Mesothelial cell of epicardium (in vitro differentiated cells): ENCODE measurements around the gene NAV2. TPM values are rescaled to one million over a fixed set of nuclear protein-coding genes. Genes with fewer than 3 reads are reported as not detected.

Experiments used
- DNase-seq, 2 experiments: peaks; one replicate each; pipeline ENCODE4 v3.0.0; 2021; ENCODE audit warnings: low spot score in 2 of 2; ENCODE audit not compliant: unreplicated experiment in 2 of 2
- H3K27ac Mint-ChIP-seq: 2 replicates; pipeline ENCODE4 v1.8.0; 2021; ENCODE audit warnings: mixed read lengths
- H3K27me3 Mint-ChIP-seq: 2 replicates; pipeline ENCODE4 v1.8.0; 2021; ENCODE audit warnings: low read depth, mixed read lengths
- H3K36me3 Mint-ChIP-seq: 2 replicates; pipeline ENCODE4 v1.8.0; 2021; ENCODE audit warnings: mixed read lengths
- H3K4me1 Mint-ChIP-seq: 2 replicates; pipeline ENCODE4 v1.8.0; 2021; ENCODE audit warnings: mixed read lengths
- H3K4me3 Mint-ChIP-seq: 2 replicates; pipeline ENCODE4 v1.8.0; 2021; ENCODE audit warnings: mild to moderate bottlenecking, moderate library complexity, mixed read lengths
- H3K9me3 Mint-ChIP-seq: 2 replicates; pipeline ENCODE4 v1.8.0; 2021; ENCODE audit warnings: mixed read lengths
- total RNA-seq: library from RNA; stranded (reverse); gene quantifications from 3 replicates; pipeline ENCODE4 v1.2.1, GENCODE V29; 2021
- TF ChIP-seq, protein P1 (sequence below): fragments of 200-600 bp; sonication (generic); IDR thresholded peaks from one replicate; pipeline ENCODE4 v1.5.0; 2021; ENCODE audit warnings: antibody characterized with exemption; ENCODE audit not compliant: unreplicated experiment

NAV2 gene
- total RNA-seq, 1 donor from 2014 or later = 69.8 TPM

DNA sequence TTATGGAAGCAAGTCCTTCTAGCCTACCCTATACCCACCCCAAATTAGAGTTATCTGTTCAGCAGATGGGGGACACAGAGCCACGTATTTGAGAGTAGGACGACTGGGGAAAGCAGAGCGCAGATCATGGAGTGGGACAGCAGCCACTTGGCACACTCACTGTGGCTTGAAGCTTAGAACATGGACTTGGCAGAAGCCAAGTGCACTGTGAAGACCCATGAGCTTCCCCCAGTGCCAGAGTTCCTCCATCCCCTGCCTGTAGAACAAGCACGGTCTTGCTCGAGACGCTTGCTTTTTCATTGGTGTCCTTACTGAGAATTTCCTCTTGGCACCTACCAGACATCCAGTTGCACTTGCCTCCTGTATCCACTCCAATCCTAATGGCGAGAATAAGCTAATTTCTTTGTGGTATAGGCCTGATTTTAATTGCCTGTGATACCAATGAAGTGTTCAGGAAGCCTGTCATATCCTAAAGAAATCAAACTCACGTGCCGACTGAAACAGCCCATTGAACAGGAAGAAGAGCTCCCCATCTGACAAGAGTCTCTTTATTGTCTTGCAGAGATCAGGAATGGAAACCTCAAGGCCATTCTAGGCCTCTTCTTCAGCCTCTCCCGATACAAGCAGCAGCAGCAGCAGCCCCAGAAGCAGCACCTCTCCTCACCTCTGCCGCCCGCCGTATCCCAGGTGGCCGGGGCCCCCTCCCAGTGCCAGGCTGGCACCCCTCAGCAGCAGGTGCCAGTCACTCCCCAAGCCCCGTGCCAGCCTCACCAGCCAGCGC lies 166.9 kb downstream of the NAV2 start:
- no peaks in the 10 kb centered on the region for H3K27me3 Mint-ChIP-seq
- TF ChIP-seq, protein P1, sequence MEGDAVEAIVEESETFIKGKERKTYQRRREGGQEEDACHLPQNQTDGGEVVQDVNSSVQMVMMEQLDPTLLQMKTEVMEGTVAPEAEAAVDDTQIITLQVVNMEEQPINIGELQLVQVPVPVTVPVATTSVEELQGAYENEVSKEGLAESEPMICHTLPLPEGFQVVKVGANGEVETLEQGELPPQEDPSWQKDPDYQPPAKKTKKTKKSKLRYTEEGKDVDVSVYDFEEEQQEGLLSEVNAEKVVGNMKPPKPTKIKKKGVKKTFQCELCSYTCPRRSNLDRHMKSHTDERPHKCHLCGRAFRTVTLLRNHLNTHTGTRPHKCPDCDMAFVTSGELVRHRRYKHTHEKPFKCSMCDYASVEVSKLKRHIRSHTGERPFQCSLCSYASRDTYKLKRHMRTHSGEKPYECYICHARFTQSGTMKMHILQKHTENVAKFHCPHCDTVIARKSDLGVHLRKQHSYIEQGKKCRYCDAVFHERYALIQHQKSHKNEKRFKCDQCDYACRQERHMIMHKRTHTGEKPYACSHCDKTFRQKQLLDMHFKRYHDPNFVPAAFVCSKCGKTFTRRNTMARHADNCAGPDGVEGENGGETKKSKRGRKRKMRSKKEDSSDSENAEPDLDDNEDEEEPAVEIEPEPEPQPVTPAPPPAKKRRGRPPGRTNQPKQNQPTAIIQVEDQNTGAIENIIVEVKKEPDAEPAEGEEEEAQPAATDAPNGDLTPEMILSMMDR = no peak

DNA sequence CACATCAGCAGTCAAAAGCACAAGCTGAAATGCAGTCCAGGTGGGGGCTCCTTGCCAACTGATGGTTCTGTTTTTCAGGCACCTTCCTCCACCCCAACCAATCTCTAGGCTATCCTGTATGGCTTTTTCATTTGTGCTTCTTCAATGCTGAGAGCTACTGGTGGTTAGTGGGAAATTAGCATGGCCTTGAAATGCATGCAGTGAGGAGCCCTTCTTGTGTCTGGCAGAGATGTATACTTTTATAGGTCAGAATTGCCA lies 167.4 kb downstream of the NAV2 start:
- H3K4me3 Mint-ChIP-seq = no peak overlapping the region
- no peaks in the 10 kb centered on the region for H3K27me3 Mint-ChIP-seq
- no peak overlapping the region for H3K27ac Mint-ChIP-seq
- DNase-seq = no peak
- H3K36me3 Mint-ChIP-seq = no peaks in the 10 kb centered on the region
- H3K4me1 Mint-ChIP-seq = no peaks in the 10 kb centered on the region
- H3K9me3 Mint-ChIP-seq = no peaks in the 10 kb centered on the region
- TF ChIP-seq, protein P1 = no peak

More for the DNA sequence above, 166.9 kb downstream of the NAV2 start:
- DNase-seq = no peak
- H3K36me3 Mint-ChIP-seq = no peaks in the 10 kb centered on the region
- H3K9me3 Mint-ChIP-seq = no peaks in the 10 kb centered on the region
- H3K27ac Mint-ChIP-seq = no peak overlapping the region
- no peak overlapping the region for H3K4me3 Mint-ChIP-seq
- H3K4me1 Mint-ChIP-seq = no peaks in the 10 kb centered on the region

DNA sequence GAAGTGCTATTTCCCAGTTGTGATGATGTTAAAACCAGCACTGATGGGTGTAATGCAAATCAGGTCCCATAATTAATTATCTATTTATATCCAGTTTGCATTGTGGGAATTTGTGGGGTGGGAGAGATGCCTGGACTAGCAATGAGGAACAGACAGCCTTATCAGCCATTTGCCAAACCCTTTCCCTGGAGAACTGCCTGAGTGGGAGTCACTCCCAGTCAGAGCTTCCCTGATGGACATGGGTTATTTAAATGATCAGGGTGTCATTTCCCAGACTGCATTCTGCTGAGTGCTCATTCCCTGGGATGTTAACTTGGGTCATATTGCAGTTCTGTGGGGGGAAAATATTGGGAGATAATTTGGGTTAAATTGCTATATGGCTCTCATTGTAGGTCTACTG lies 168.5 kb downstream of the NAV2 start:
- DNase-seq = no peak
- no peaks in the 10 kb centered on the region for H3K27me3 Mint-ChIP-seq
- no peaks in the 10 kb centered on the region for H3K9me3 Mint-ChIP-seq
- TF ChIP-seq, protein P1 = no peak
- no peaks in the 10 kb centered on the region for H3K36me3 Mint-ChIP-seq
- H3K4me1 Mint-ChIP-seq = no peaks in the 10 kb centered on the region
- H3K4me3 Mint-ChIP-seq = no peak overlapping the region
- no peak overlapping the region for H3K27ac Mint-ChIP-seq

DNA sequence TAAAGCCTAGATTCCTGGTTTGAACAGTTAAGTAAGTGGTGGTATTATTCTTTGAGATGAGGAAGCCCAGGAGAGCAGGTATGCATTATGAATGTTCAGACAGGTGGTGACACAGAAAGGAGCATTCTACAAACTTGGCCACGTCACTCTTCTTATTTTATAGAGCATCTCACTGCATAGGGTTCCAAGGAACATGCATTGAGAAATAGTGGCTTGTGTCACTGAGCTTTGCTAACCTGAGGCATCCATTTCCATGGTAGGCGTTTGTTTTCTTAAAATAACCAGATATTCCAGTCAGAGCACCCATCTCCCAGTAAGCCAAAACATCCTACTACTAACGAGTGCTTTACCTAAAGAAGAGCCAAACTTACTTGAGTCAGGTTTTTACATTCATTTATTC lies 169.7 kb downstream of the NAV2 start:
- TF ChIP-seq, protein P1 = no peak
- no peak overlapping the region for H3K27ac Mint-ChIP-seq
- no peaks in the 10 kb centered on the region for H3K4me1 Mint-ChIP-seq
- no peaks in the 10 kb centered on the region for H3K36me3 Mint-ChIP-seq
- H3K4me3 Mint-ChIP-seq = no peak overlapping the region
- no peaks in the 10 kb centered on the region for H3K9me3 Mint-ChIP-seq
- no peaks in the 10 kb centered on the region for H3K27me3 Mint-ChIP-seq
- no peak for DNase-seq

DNA sequence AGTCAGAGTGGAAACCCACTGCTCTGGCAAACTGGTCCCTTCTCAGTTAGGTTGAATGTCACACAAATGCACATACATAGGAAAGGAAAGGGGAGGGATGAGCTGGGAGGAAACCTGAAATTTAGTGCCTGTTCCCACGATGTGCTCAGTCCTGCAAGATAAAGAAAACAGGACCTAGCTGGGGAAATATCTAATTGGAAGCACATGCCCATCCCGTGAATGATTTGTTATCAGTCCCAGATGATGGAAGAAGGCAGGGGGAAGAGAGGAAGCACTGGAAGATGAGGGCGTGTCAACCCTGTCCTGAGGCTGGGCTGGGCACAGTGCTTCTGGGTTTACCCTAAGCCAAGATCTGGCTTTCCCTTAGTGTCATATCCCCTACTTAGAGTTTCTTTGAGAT lies 173.9 kb downstream of the NAV2 start:
- H3K36me3 Mint-ChIP-seq = no peaks in the 10 kb centered on the region
- H3K27me3 Mint-ChIP-seq = no peaks in the 10 kb centered on the region
- TF ChIP-seq, protein P1 = no peak
- peaks cover 15% of the 10 kb centered on the region for H3K4me1 Mint-ChIP-seq
- DNase-seq = no peak
- H3K27ac Mint-ChIP-seq = no peak overlapping the region
- H3K4me3 Mint-ChIP-seq = no peak overlapping the region
- no peaks in the 10 kb centered on the region for H3K9me3 Mint-ChIP-seq

DNA sequence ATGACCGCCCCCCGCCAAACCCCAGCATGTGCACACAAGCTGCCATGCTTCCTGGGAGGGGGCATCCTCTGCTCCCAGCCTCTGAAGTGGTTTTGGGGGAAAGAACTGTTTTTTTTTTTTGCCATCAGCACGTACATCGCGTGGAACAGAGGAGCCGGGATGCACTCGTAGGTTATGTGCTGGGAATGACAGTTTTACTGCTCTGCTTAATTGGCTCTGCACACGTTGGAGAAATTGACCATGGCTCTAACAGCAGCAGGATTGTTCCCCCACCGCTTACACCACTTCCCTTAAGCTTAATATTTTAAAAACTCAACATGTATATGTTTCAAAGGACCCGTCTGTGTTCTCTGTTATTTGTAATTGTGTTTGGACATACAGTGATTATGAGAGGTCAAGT lies 175.2 kb downstream of the NAV2 start:
- peaks cover 3% of the 10 kb centered on the region for H3K9me3 Mint-ChIP-seq
- H3K27ac Mint-ChIP-seq = no peak overlapping the region
- H3K27me3 Mint-ChIP-seq = no peaks in the 10 kb centered on the region
- no peak for DNase-seq
- H3K4me3 Mint-ChIP-seq = no peak overlapping the region
- TF ChIP-seq, protein P1 = no peak
- H3K36me3 Mint-ChIP-seq = peaks cover 6% of the 10 kb centered on the region
- peaks cover 17% of the 10 kb centered on the region for H3K4me1 Mint-ChIP-seq
